Panc1 (cell line): ENCODE measurements around the gene KHDRBS1.

Experiments used
- POLR2AphosphoS5 ChIP-seq: IDR thresholded peaks from 2 replicates; pipeline ENCODE4 v1.6.1; 2012; ENCODE audit warnings: mild to moderate bottlenecking, low read depth, low read length, moderate library complexity
- TF ChIP-seq, protein P1 (sequence below): fragments of 450-650 bp; IDR thresholded peaks from 2 replicates; pipeline ENCODE4 v1.5.1; 2017; ENCODE audit warnings: mild to moderate bottlenecking

DNA sequence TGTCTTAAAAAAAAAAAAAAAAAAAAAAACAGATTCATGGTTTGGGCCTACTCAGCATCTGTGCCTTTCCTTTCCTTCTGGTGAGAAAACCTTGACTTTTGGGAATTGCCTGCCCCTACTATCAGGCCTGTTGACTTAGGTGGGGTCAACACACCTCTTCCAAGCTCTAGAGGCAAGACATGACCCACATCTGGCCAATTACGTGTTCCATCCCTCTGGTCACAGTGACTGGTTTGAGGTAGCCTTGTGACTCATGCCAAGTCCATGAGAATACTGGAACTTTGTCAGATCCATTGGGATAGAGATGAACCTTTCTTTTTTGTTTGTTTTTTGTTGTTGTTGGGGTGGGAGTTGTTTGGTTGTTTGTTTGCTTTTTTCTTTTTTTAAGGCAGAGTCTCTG is 37.3 kb upstream of the KHDRBS1 start:
- TF ChIP-seq, protein P1, sequence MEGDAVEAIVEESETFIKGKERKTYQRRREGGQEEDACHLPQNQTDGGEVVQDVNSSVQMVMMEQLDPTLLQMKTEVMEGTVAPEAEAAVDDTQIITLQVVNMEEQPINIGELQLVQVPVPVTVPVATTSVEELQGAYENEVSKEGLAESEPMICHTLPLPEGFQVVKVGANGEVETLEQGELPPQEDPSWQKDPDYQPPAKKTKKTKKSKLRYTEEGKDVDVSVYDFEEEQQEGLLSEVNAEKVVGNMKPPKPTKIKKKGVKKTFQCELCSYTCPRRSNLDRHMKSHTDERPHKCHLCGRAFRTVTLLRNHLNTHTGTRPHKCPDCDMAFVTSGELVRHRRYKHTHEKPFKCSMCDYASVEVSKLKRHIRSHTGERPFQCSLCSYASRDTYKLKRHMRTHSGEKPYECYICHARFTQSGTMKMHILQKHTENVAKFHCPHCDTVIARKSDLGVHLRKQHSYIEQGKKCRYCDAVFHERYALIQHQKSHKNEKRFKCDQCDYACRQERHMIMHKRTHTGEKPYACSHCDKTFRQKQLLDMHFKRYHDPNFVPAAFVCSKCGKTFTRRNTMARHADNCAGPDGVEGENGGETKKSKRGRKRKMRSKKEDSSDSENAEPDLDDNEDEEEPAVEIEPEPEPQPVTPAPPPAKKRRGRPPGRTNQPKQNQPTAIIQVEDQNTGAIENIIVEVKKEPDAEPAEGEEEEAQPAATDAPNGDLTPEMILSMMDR, result no peak
- TF ChIP-seq POLR2AphosphoS5, result no peak
